ENCODE measurements around the gene ITIH5. TPM values are rescaled to one million over a fixed set of nuclear protein-coding genes. Genes with fewer than 3 reads are reported as not detected.

Gene ITIH5
- polyA plus RNA-seq, 1 donor from 2014 or later: 0.28 TPM

- Histone ChIP-seq H2AFZ (ENCODE audit: low read depth, low read length) (no peak overlapping the region), H4K20me1 (ENCODE audit: insufficient read depth) (no peaks in the 10 kb centered on the region), H3K36me3 (ENCODE audit: insufficient read depth, low read length) (no peaks in the 10 kb centered on the region), H3K27me3 (ENCODE audit: insufficient read depth, low read depth, low read length) (no peaks in the 10 kb centered on the region), H3K9me3 (ENCODE audit: low read length) (no peaks in the 10 kb centered on the region), H3K9ac (ENCODE audit: low read length) (no peak overlapping the region), H3K4me3 (ENCODE audit: low read length) (no peak overlapping the region), H3K9me2 (ENCODE audit: insufficient read depth, low read length) (no peaks in the 10 kb centered on the region), H3K4me2 (ENCODE audit: low read length) (no peak overlapping the region), H3F3A (ENCODE audit: insufficient read depth, low read length, poor library complexity, severe bottlenecking) (no peaks in the 10 kb centered on the region), H3K27ac (ENCODE audit: low read length) (no peak overlapping the region), H3K79me2 (replicated peaks; ENCODE audit: insufficient read depth, low read length) (no peaks in the 10 kb centered on the region)
- no peak for TF ChIP-seq SMC3 (conservative IDR thresholded peaks at IDR 0.05; ENCODE audit: poor library complexity)
- no peak for TF ChIP-seq EP300 (conservative IDR thresholded peaks at IDR 0.05; ENCODE audit: poor library complexity, severe bottlenecking)
- no peak for TF ChIP-seq EZH2 (IDR thresholded peaks at IDR 0.05; ENCODE audit: borderline replicate concordance, insufficient read depth, low read length, poor library complexity, severe bottlenecking)
- TF ChIP-seq RAD21 (conservative IDR thresholded peaks at IDR 0.05): no peak
- no peak for TF ChIP-seq TAF1 (IDR thresholded peaks at IDR 0.05; ENCODE audit: low read depth)
- TF ChIP-seq MXI1 (conservative IDR thresholded peaks at IDR 0.05; ENCODE audit: poor library complexity, severe bottlenecking): no peak
- TF ChIP-seq POLR2AphosphoS5 (IDR thresholded peaks at IDR 0.05): no peak
- TF ChIP-seq, protein P1, sequence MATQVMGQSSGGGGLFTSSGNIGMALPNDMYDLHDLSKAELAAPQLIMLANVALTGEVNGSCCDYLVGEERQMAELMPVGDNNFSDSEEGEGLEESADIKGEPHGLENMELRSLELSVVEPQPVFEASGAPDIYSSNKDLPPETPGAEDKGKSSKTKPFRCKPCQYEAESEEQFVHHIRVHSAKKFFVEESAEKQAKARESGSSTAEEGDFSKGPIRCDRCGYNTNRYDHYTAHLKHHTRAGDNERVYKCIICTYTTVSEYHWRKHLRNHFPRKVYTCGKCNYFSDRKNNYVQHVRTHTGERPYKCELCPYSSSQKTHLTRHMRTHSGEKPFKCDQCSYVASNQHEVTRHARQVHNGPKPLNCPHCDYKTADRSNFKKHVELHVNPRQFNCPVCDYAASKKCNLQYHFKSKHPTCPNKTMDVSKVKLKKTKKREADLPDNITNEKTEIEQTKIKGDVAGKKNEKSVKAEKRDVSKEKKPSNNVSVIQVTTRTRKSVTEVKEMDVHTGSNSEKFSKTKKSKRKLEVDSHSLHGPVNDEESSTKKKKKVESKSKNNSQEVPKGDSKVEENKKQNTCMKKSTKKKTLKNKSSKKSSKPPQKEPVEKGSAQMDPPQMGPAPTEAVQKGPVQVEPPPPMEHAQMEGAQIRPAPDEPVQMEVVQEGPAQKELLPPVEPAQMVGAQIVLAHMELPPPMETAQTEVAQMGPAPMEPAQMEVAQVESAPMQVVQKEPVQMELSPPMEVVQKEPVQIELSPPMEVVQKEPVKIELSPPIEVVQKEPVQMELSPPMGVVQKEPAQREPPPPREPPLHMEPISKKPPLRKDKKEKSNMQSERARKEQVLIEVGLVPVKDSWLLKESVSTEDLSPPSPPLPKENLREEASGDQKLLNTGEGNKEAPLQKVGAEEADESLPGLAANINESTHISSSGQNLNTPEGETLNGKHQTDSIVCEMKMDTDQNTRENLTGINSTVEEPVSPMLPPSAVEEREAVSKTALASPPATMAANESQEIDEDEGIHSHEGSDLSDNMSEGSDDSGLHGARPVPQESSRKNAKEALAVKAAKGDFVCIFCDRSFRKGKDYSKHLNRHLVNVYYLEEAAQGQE (IDR thresholded peaks at IDR 0.05; ENCODE audit: borderline replicate concordance): no peak
- TF ChIP-seq CTCF (IDR thresholded peaks at IDR 0.05; ENCODE audit: poor library complexity, severe bottlenecking): no peak
Measured at GRCh38 chr10:7605565-7606295, 61.0 kb downstream of the ITIH5 start.

DNA sequence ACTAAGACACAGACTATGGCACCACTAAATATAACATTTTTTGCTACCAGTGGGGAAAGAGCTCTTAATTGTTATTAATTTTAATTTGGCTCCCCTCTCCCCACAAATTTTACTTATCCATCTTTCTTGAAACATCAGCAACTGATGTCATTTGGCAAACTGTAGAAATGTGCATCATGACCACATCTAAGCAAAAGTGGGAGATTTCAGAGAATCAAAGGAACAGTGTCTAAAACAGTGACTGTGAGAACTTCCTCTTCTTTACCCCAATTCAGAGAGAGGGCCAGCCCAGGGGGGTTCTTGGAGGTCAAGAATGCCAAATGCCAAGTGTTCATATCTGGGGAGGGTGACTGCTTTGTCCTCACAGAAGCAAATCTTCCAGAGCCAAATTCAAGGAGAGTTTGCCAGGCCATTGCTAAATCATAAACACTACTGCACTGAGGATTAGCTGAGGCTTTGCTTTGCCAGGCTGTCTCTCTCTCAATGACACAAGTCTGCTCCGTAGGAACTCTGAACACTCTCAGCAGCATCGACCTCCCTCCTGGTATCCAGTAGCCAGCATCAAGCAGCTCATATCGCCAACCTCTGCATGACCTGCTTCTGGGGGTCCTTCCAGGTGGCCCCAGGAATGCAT, 65.6 kb downstream of the ITIH5 start:
- Histone ChIP-seq H3K4me2 (ENCODE audit: low read length) (no peak overlapping the region), H3K9ac (ENCODE audit: low read length) (no peak overlapping the region), H4K20me1 (ENCODE audit: insufficient read depth) (no peaks in the 10 kb centered on the region), H3F3A (ENCODE audit: insufficient read depth, low read length, poor library complexity, severe bottlenecking) (no peaks in the 10 kb centered on the region), H2AFZ (ENCODE audit: low read depth, low read length) (no peak overlapping the region), H3K9me3 (ENCODE audit: low read length) (no peaks in the 10 kb centered on the region), H3K9me2 (ENCODE audit: insufficient read depth, low read length) (no peaks in the 10 kb centered on the region), H3K36me3 (ENCODE audit: insufficient read depth, low read length) (no peaks in the 10 kb centered on the region), H3K79me2 (replicated peaks; ENCODE audit: insufficient read depth, low read length) (no peaks in the 10 kb centered on the region), H3K27ac (ENCODE audit: low read length) (no peak overlapping the region), H3K4me3 (ENCODE audit: low read length) (no peak overlapping the region), H3K27me3 (ENCODE audit: insufficient read depth, low read depth, low read length) (no peaks in the 10 kb centered on the region)
- TF ChIP-seq EZH2 (IDR thresholded peaks at IDR 0.05; ENCODE audit: borderline replicate concordance, insufficient read depth, low read length, poor library complexity, severe bottlenecking): no peak
- TF ChIP-seq TAF1 (IDR thresholded peaks at IDR 0.05; ENCODE audit: low read depth): no peak
- TF ChIP-seq, protein P1 (IDR thresholded peaks at IDR 0.05; ENCODE audit: borderline replicate concordance): no peak
